DLD1 (cell line): Measurements from ENCODE around the gene OR6X1.

Experiments used
- in situ Hi-C: cut with HindIII; loops from 2 replicates; pipeline ENCODE4 v1.10.0; 2017; ENCODE audit warnings: low sequenced_read_pairs

OR6X1 gene, protein sequence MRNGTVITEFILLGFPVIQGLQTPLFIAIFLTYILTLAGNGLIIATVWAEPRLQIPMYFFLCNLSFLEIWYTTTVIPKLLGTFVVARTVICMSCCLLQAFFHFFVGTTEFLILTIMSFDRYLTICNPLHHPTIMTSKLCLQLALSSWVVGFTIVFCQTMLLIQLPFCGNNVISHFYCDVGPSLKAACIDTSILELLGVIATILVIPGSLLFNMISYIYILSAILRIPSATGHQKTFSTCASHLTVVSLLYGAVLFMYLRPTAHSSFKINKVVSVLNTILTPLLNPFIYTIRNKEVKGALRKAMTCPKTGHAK

DNA sequence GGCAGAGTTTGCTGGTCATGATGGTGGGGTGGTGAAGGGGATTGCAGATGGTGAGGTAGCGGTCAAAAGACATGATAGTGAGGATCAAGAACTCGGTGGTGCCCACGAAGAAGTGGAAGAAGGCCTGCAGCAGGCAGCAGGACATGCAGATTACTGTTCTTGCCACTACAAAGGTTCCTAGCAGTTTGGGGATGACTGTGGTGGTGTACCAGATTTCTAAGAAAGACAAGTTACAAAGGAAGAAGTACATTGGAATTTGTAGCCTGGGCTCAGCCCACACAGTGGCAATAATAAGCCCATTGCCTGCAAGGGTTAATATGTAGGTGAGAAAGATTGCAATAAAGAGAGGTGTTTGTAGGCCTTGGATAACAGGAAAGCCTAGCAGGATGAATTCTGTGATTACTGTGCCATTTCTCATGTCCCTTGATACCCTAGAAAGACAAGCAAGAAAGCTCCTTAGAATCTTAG is at the start of gene OR6X1:
Gene OR6X1, minus strand, starts transcription at position 418 of the 468 bp plus-strand sequence. Its CDS starts 0 bp downstream, at position 418.
- in situ Hi-C loops: no loop called here

GRCh38 chr11:123801765-123802164 is 47.4 kb upstream of the OR6X1 start:
- in situ Hi-C loops: no loop called here

- in situ Hi-C loops: no loop called here
Measured at GRCh38 chr11:123800036-123800435, 45.7 kb upstream of the OR6X1 start.

- in situ Hi-C loops: no loop called here
Measured at GRCh38 chr11:123799438-123799837, 45.1 kb upstream of the OR6X1 start.

DNA sequence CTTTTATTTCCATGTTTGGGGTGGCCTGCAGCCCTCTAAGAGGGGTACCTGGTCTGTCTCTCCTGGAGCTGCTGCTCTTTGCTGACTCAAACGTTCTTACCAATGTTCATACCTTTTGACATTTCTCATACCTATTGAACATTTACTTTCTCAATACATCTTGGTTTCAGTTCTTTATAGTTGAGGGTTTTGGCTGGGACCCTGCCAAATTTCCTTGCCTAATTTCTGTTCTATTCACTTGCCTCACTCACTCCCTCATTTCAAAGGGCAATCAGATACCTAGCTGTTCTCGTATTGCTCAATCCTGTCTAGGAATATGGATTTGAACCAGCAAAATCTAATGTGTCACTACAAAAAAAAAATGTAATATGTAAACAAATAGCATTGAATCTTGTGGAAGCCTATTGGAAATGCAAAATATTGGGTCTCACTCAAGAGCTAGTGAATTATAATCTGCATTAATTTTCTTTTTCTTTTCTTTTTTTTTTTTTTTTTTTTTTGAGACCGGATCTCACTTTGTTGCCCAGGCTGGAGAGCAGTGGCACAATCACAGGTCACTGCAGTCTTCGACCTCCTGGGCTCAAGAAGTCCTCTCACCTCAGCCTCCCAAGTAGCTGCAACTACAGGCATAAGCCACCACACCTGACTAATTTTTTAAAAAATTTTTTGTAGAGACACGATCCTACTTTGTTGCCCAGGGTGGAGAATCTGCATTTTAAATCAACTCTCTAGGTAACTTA is 44.4 kb upstream of the OR6X1 start:
- in situ Hi-C loops: no loop called here

GRCh38 chr11:123798079-123798478 is 43.8 kb upstream of the OR6X1 start:
- in situ Hi-C loops: no loop called here

GRCh38 chr11:123797541-123797940 is 43.2 kb upstream of the OR6X1 start:
- in situ Hi-C loops: no loop called here

DNA sequence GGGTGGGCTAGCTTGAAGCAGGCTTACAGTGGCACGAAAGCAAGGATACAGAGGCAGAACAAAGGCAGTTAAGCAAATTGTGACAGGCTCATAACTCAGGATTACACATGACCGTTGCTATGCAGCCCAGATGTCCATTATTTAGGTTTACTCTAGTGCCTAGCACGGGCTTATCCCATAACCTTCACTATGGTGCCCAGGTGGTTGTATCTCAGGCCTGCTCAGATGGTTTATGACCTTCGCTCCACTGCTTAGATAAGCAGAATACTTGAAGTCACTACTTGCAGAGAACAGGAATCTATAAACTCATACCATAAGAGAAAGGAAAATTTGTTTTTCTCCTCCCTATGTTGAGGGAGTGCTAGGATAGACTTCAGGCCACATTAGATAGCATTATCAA is 42.8 kb upstream of the OR6X1 start:
- in situ Hi-C loops: no loop called here

GRCh38 chr11:123796226-123796625 is 41.9 kb upstream of the OR6X1 start:
- in situ Hi-C loops: no loop called here

DNA sequence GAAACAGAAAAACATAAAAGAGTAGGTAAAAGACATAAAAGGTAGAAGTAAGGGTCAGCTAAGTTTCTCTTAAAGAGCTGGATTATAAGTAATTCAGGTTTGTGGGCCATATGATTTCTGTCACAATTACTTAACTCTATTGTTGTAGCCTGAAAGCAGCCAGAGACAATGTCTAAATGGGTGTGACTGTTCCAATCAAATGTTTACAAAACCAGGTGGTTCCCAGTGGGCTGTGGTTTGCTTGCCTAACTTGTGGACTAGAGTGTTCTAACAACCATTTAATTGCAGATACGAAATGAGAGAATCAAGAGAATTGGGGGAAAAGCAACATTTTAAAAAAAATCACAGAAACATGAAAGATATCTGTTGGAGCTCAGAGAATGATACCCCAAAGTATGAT is 29.2 kb upstream of the OR6X1 start:
- in situ Hi-C loops: no loop called here

DNA sequence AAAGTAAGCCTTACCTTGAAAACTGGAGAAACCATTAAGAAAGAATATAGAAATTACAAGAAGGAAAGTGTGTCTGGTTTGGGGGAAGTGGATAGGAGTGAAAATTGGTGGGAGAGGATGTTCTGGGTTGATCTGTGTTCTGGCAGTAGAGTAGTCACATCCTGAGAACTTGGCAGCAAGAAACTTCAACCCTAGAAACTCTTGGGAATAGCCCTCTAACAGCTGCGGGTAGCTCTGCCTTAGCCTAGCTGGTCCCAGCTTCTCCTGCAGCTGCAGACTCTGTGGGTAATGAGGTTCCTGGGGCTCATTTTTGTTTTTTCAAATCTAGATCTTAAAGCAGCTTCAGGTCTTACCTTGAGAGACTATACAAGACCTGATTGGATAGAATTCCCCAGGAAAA is 24.2 kb upstream of the OR6X1 start:
- in situ Hi-C loops: no loop called here

DNA sequence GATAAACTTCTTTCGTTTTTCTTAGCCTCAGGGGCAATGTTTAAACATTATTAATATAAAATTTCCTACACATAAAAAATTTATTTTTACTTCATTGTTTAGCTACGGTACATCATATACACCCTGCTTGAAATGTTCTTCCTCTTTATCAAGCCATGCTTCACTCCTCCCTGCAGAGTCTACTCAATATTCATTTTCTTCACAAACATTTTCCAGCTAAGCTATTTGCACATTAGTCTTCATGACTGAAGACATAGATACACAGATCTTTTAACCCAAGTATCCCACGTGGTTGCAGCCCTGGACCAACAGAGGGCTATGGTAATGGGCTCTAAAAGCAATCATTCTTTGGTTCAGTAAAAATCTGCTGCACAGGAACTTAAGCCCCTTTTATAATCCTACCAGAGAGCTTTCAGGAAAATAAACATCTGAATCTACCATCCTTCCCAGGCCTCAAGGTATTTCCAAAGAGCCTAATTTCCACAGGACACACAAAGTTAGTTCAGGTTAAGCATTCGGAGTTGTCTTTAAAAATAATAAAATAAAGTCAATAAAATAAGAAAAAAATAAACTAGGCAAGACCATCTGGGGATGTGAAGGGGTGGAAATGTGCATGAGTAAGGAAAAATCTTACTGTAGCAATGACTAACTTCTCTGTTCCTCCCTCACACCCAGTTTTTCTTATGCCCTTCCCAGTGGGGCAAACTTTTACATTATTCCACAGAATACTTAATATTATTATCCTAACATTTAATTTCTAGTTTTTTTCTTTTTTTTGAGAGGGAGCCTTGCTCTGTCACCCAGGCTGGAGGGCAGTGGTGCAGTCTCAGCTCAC is 21.6 kb upstream of the OR6X1 start:
- in situ Hi-C loops: no loop called here

DNA sequence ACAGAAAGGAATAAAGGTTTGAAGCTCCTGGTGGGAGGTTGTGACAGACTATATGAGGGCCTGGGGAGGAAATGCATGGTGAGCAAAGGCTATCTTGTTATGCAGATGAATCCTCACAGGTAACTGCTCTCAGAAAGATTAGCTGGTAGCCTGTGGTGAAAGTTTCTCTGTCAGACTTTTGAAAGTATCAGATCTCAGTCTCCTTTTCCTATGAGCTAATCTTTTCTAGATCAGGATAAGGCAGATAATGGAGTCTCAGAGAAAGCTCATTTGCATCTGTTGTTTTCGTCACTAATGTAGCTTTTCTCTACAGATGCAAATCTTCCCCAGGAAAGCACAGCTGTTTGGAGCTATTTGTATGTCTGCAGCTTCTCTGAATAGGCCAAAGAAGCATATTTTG is 21.0 kb upstream of the OR6X1 start:
- in situ Hi-C loops: no loop called here

DNA sequence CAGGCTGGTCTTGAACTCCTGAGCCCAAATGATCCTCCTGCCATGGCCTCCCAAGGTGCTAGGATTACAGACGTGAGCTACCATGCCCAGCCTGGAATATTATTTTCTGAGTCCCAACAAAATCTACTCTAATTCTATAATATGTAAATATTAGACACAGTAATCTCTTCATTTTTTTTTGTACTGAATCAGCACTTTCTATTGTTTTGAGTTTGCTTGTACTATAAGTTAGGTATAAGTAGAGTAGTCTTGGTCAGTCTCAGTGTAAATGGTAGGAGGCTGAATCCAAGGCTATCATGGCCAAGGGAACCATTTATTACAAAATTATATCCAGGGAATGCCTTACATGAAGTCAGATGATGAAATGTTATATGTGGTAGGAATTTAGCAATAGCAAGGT is 19.6 kb upstream of the OR6X1 start:
- in situ Hi-C loops: no loop called here

GRCh38 chr11:123773026-123773425 is 18.7 kb upstream of the OR6X1 start:
- in situ Hi-C loops: no loop called here

GRCh38 chr11:123771664-123772063 is 17.3 kb upstream of the OR6X1 start:
- in situ Hi-C loops: no loop called here

- in situ Hi-C loops: no loop called here
Measured at GRCh38 chr11:123770712-123771111, 16.4 kb upstream of the OR6X1 start.

- in situ Hi-C loops: no loop called here
Measured at GRCh38 chr11:123765601-123766000, 11.3 kb upstream of the OR6X1 start.

DNA sequence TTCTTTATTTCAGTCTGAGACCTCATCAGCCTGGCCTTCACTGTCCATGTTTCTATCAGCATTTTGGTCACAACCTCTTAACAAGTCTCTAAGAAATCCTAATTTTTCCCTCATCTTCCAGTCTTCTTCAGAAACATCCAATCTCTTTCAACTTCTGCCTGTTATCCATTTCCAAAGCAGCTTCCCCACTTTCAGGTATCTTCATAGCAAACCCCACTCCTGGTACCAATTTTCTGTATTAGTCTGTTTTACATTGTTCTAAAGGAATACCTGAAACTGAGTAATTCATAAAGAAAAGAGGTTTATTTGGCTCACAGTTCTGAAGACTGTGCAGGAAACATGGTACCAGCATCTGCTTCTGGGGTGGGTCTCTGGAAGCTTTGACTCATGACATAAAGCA is 8.1 kb upstream of the OR6X1 start:
- in situ Hi-C loops: no loop called here

DNA sequence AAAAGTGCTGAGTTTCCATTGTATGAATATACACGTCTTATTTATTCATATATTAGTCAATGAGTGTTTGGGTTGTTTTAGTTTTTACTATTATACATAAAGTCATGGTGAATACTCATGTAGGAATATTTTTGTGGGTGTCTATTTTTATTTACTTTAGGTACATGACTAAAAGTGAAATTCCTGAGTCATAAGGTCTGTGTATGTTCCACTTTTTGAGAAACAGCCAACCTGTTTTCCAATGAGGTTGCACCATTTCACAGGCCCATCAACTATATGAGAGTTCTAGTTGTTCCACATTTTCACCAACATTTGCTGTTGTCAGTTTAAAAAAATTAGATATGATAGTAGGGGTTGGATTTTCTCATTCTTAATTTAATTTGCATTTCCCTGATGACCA is 6.6 kb upstream of the OR6X1 start:
- in situ Hi-C loops: no loop called here

DNA sequence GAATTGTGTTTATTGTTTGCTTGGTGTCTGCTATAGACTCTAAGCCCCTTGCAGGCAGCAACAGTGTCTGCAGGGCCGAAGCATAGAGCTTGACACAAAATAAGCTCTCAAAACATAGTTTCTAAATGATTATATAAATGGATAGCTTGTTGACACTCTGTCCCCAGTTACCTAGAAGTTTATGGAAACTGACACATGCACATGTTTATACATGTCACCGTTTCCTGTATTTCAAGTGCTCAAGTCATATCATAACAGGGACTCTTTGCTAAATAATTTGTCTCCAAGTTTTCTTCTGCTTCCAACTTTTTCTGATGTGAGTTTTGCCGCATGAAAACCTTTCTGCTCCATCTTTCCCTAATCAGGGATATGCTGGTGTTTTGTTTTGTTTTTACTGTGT is 3.7 kb upstream of the OR6X1 start:
- in situ Hi-C loops: no loop called here
